Stimulated activated CD4-positive, alpha-beta T cell treated with anti-CD3 and anti-CD28 coated beads, Interleukin-1b, Interleukin-23, amount 100 ng/mL, for 4 hours (primary cell): Measurements from ENCODE around the gene CCDC122.
"Not testable (repeated sequence)": the region's sequence is repeated elsewhere in the genome, so short reads cannot be mapped to it uniquely, and the experiment has no call there.

Experiments
- DNase-seq, 2 donors: peaks; one replicate each; pipeline ENCODE4 v3.0.0-alpha.2; 2020; ENCODE audit warnings: low read depth in 2 of 2

Gene CCDC122

GRCh38 chr13:43877326-43877725 is 2.2 kb downstream of the CCDC122 start:
- no peak for DNase-seq

- no peak for DNase-seq
Observed at GRCh38 chr13:43876366-43876765, 3.2 kb downstream of the CCDC122 start.

GRCh38 chr13:43874504-43875092 is 4.9 kb downstream of the CCDC122 start:
- no peak for DNase-seq

- no peak for DNase-seq
Observed at GRCh38 chr13:43872181-43872580, 7.4 kb downstream of the CCDC122 start.

GRCh38 chr13:43865892-43866291 is 13.6 kb downstream of the CCDC122 start:
- no peak for DNase-seq

- no peak for DNase-seq
Observed at GRCh38 chr13:43864921-43865320, 14.6 kb downstream of the CCDC122 start.

- DNase-seq, result no peak
Observed at GRCh38 chr13:43861863-43862262, 17.7 kb downstream of the CCDC122 start.

GRCh38 chr13:43852923-43853404 is 26.6 kb downstream of the CCDC122 start:
- DNase-seq, result no peak

GRCh38 chr13:43850873-43851272 is 28.7 kb downstream of the CCDC122 start:
- DNase-seq, result no peak

GRCh38 chr13:43848001-43848649 is 31.4 kb downstream of the CCDC122 start:
- DNase-seq, result no peak

GRCh38 chr13:43846496-43847158 is 32.9 kb downstream of the CCDC122 start:
- no peak for DNase-seq

- no peak for DNase-seq
Observed at GRCh38 chr13:43838909-43839308, 40.6 kb downstream of the CCDC122 start.

- no peak for DNase-seq
Observed at GRCh38 chr13:43835701-43836100, 43.8 kb downstream of the CCDC122 start.

- DNase-seq, result no peak
Observed at GRCh38 chr13:43831088-43831487, 48.5 kb downstream of the CCDC122 start.

GRCh38 chr13:43830497-43830881 is 49.1 kb downstream of the CCDC122 start:
- DNase-seq, result no peak

GRCh38 chr13:43824656-43825055 is 54.9 kb downstream of the CCDC122 start:
- DNase-seq, result not testable (repeated sequence)

- no peak for DNase-seq
Observed at GRCh38 chr13:43822969-43823368, 56.6 kb downstream of the CCDC122 start.

GRCh38 chr13:43816401-43816889 is 63.1 kb downstream of the CCDC122 start:
- DNase-seq, result no peak

- DNase-seq, result no peak
Observed at GRCh38 chr13:43815204-43815603, 64.3 kb downstream of the CCDC122 start.

- no peak for DNase-seq
Observed at GRCh38 chr13:43808676-43809075, 70.9 kb downstream of the CCDC122 start.

- no peak for DNase-seq
Observed at GRCh38 chr13:43805681-43806128, 73.8 kb downstream of the CCDC122 start.

- no peak for DNase-seq
Observed at GRCh38 chr13:43805071-43805468, 74.5 kb downstream of the CCDC122 start.
